ENCODE results near the gene ZNF195. TPM values are rescaled to one million over a fixed set of nuclear protein-coding genes. Genes with fewer than 3 reads are reported as not detected.

Gene ZNF195
- polyA plus RNA-seq, 1 experiment: 10.2 TPM

DNA sequence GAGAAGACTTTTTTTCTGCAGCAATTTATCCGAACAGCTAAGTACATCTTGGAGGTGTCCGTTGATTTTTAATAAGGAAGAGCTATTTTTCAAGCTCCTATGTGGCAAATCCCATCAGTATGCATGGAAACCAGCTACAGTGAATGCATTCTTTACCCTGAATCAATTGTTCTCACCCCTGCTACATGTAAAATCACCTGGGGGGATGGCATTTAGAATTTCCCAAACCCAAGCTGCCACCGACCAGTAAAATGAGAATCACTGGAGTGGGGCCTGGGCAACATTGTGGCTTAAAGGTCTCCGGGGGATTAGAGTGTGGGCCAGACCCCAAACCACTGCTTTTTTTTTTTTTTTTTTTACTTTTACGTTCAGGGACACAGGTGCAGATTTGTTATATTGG, 2.8 kb upstream of the ZNF195 start:
- Histone ChIP-seq H3K27me3 (ENCODE audit: control insufficient read depth, insufficient read depth, low read length) (no peaks in the 10 kb centered on the region), H3K4me3 (ENCODE audit: low read depth, low read length) (no peak overlapping the region), H3K36me3 (ENCODE audit: control insufficient read depth, insufficient read depth, low read length) (peaks cover 1% of the 10 kb centered on the region)
- TF ChIP-seq, protein P1, sequence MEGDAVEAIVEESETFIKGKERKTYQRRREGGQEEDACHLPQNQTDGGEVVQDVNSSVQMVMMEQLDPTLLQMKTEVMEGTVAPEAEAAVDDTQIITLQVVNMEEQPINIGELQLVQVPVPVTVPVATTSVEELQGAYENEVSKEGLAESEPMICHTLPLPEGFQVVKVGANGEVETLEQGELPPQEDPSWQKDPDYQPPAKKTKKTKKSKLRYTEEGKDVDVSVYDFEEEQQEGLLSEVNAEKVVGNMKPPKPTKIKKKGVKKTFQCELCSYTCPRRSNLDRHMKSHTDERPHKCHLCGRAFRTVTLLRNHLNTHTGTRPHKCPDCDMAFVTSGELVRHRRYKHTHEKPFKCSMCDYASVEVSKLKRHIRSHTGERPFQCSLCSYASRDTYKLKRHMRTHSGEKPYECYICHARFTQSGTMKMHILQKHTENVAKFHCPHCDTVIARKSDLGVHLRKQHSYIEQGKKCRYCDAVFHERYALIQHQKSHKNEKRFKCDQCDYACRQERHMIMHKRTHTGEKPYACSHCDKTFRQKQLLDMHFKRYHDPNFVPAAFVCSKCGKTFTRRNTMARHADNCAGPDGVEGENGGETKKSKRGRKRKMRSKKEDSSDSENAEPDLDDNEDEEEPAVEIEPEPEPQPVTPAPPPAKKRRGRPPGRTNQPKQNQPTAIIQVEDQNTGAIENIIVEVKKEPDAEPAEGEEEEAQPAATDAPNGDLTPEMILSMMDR (IDR thresholded peaks at IDR 0.05; ENCODE audit: insufficient read depth, low read depth, low read length): no peak
- ChIA-PET CTCF (interaction anchor here (1.5 to 1.6 kb wide), 2 partner anchors 26 to 35 kb away, joined by 4 to 7 read pairs; no protein-coding TSS in a partner anchor), POLR2A (no interaction called here)
- no peak for DNase-seq (ENCODE audit: low read depth)

DNA sequence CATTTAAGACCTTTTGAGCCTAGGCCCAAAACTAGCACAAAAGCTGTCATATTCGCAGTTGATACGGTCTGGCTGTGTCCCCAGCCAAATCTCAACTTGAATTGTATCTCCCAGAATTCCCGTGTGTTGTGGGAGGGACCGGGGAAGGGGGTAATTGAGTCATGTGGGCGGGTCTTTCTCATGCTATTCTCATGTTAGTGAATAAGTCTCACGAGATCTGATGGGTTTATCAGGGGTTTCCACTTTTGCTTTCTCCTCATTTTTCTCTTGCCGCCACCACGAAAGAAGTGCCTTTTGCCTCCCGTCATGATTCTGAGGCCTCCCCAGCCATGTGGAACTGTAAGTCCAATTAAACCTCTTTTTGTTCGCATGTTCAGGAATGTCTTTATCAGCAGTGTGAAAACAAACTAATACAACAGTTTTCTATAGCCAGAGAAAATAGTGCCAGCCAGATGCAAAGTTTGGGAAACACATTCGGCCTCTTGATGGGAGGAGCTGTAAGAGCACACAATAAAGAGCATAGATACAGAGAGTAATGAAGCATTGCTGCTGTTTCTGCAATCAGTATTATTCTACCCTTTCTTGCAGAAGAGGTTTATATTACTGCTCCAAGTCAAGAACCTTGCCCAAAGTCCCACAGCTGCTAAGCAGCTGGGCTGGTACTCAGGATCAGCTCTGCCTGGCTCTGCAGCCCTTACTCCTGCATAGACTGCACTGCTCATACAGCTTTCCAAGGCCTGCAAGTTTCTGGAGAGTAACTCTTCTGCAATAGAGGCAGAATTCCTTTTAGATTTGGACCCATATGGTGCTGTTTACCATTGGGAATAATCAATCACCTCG, 2.0 kb upstream of the ZNF195 start:
- TF ChIP-seq, protein P1 (IDR thresholded peaks at IDR 0.05; ENCODE audit: insufficient read depth, low read depth, low read length): no peak
- Histone ChIP-seq H3K4me3 (ENCODE audit: low read depth, low read length) (peak overlapping the region; percentile 31), H3K27me3 (ENCODE audit: control insufficient read depth, insufficient read depth, low read length) (no peaks in the 10 kb centered on the region), H3K36me3 (ENCODE audit: control insufficient read depth, insufficient read depth, low read length) (peaks cover 1% of the 10 kb centered on the region)
- CTCF ChIA-PET: interaction anchor here (1.5 to 1.6 kb wide), 2 partner anchors 27 to 35 kb away, joined by 4 to 7 read pairs; no protein-coding TSS in a partner anchor
- DNase-seq (ENCODE audit: low read depth): no peak
- POLR2A ChIA-PET: interaction anchor here (0.6 kb wide), 1 partner anchor 460 kb away, joined by 4 read pairs; the partner anchor contains the start of gene RHOG

DNA sequence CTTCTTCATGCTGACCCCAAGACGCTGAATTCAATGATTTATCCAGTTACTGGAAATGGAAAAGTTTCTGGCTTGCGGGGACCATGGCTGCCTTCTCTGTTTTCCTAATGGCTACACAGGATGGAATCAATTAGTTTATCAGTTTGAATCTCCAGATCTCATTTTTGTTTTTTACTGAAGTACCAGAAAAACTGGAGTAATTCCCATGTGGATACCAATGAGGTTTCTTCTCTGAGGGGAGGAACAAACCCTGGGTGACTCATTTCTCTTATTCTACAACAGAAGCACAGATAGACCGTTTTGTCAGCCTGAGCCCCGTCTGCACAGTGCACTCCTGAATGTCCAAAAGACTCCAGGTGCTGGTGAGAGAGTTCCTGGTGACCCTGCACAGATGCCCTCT, 3.4 kb downstream of the ZNF195 start:
- no peak for DNase-seq (ENCODE audit: low read depth)
- POLR2A ChIA-PET: no interaction called here
- H3K36me3 ChIP-seq (ENCODE audit: control insufficient read depth, insufficient read depth, low read length): peaks cover 3% of the 10 kb centered on the region
- CTCF ChIA-PET: no interaction called here
- no peak overlapping the region for H3K4me3 ChIP-seq (ENCODE audit: low read depth, low read length)
- TF ChIP-seq, protein P1 (IDR thresholded peaks at IDR 0.05; ENCODE audit: insufficient read depth, low read depth, low read length): no peak
- H3K27me3 ChIP-seq (ENCODE audit: control insufficient read depth, insufficient read depth, low read length): no peaks in the 10 kb centered on the region

DNA sequence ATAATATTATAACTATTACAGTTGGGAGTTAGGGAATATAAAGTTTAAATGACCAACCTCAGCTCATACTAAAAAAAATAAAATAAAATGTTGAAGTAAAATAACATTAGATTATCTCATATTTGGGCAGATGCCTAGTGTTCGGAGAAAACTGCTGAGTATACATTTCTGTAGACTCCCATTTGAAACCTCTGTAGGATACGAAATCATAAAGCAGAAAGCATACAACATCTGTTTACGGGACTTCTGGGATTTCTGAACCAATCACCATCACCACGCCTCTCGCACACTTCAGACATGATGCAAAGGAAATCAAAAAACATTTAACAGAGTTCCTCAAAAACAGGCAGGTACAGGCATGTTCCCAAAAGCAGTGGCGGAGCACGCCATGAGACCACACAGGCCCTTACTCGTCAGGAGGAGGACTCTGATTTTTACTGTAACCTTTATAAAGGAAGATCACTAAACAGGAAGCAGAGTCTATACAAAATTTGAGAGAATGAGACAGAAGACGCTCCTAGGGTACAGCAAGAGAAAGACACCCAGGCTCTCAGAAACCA, 8.6 kb downstream of the ZNF195 start:
- TF ChIP-seq, protein P1 (IDR thresholded peaks at IDR 0.05; ENCODE audit: insufficient read depth, low read depth, low read length): no peak
- POLR2A ChIA-PET: no interaction called here
- no peak for DNase-seq (ENCODE audit: low read depth)
- peaks cover 14% of the 10 kb centered on the region for H3K36me3 ChIP-seq (ENCODE audit: control insufficient read depth, insufficient read depth, low read length)
- CTCF ChIA-PET: no interaction called here
- no peaks in the 10 kb centered on the region for H3K27me3 ChIP-seq (ENCODE audit: control insufficient read depth, insufficient read depth, low read length)
- H3K4me3 ChIP-seq (ENCODE audit: low read depth, low read length): no peak overlapping the region

DNA sequence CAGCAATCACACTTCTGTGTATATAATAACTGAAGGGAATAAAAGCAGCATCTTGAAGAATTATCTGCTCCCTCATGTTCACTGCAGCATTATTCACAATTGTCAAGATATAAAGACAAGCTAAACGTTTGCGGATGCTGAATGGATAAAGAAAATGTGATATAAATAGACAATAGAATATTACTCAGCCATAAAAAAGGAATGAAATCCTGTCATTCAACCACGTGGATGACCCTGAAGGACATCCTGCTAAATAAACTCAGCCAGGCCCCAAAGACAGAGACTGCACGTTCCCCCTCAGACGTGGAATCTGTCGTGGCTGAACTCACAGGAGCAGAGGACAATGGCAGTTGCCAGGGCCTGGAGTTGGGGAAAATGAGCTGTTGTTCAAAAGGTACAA, 9.6 kb downstream of the ZNF195 start:
- H3K4me3 ChIP-seq (ENCODE audit: low read depth, low read length): no peak overlapping the region
- H3K27me3 ChIP-seq (ENCODE audit: control insufficient read depth, insufficient read depth, low read length): no peaks in the 10 kb centered on the region
- CTCF ChIA-PET: no interaction called here
- POLR2A ChIA-PET: no interaction called here
- TF ChIP-seq, protein P1 (IDR thresholded peaks at IDR 0.05; ENCODE audit: insufficient read depth, low read depth, low read length): no peak
- H3K36me3 ChIP-seq (ENCODE audit: control insufficient read depth, insufficient read depth, low read length): peaks cover 14% of the 10 kb centered on the region
- no peak for DNase-seq (ENCODE audit: low read depth)

All from BJ (cell line).